Measurements from ENCODE around the gene SEC14L5.

DNA sequence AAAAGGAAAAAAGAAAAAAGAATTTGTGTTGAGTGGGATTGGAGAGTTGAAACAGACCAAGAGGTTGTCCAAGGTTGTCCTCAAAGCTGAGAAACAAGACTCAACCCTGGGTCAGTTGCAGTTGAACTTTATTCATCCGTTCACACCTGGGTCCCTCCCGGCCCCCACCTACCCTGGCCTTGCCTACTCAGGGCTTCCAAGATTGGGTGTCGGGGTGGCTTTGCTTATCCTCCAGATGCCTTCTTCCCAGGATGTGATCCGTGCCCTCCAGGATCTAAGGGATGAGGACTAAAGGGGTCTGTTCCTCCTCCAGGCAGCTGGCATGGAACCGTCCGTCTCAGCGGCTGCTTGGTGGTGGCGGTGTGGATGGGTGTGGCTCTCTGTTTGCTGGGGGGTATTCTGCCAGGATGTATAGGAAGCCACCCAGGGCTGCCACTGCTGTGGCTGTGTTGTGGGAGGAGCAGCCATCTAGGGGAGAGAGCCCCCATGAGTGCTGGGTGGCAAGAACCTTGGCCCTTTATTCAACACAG, 85.9 kb downstream of the SEC14L5 start:
- TF ChIP-seq POLR2AphosphoS5 (IDR thresholded peaks at IDR 0.05; ENCODE audit: borderline replicate concordance, low read depth, low read length): no peak
- no peak for TF ChIP-seq EZH2 (IDR thresholded peaks at IDR 0.05)
- no peak for TF ChIP-seq FOXP2 (optimal IDR thresholded peaks at IDR 0.05; ENCODE audit: control extremely low read depth, extremely low read length, insufficient read depth)

All from SK-N-MC (cell line).